Right lobe of liver (tissue), 4 donors: ENCODE measurements around the gene SLC2A10.

Experiments used
- POLR2A ChIP-seq: fragments of 450-650 bp; IDR thresholded peaks from one replicate; pipeline ENCODE4 v1.6.1; 2017; ENCODE audit warnings: antibody characterized with exemption, mild to moderate bottlenecking
- TF ChIP-seq, protein P1 (sequence below), 4 donors: fragments of 200-600 bp in 3 of 4; fragments of 450-650 bp in 1 of 4; IDR thresholded peaks; one replicate each; pipeline versions ENCODE4 v1.5.1 to v1.8.0; 2016 to 2022; ENCODE audit warnings: antibody characterized with exemption in 4 of 4, mild to moderate bottlenecking in 2 of 4
- donor health status: DM: no; HTN: no; CAD: no.
- donor health status: DM: no; HTN: no; CAD: no.
- donor health status: DM: no; HTN: yes; CAD: no.

DNA sequence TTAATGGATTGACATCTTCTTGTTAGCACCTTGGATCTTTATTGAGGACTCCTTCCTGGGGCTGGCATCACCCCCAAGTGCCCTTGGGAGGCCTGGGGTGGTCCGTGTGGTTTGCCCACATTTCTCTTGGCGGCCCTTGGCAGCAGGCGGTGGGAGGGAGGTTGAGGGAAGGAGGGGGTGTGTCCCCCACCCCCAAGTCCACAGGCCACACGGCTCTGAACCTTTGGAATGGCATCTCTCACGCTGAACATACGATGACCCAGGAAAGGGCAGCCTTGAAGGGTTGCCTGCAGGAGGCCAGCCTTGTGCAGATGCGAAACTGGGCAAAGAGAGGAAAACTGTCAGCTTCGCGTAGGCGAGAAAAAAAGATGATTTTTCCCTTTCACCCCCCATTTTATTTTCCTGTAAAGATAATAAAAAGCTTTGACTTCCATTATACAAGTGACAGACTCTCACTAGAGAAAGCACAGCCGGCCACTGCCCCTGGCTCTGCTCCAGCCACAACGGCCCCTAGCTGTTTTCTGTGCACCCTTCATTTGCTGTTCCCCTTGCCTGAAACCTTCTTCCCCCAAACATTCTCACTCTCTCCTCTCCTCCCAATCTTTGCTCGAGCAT lies 56.2 kb downstream of the SLC2A10 start:
- TF ChIP-seq POLR2A = no peak
- TF ChIP-seq, protein P1, sequence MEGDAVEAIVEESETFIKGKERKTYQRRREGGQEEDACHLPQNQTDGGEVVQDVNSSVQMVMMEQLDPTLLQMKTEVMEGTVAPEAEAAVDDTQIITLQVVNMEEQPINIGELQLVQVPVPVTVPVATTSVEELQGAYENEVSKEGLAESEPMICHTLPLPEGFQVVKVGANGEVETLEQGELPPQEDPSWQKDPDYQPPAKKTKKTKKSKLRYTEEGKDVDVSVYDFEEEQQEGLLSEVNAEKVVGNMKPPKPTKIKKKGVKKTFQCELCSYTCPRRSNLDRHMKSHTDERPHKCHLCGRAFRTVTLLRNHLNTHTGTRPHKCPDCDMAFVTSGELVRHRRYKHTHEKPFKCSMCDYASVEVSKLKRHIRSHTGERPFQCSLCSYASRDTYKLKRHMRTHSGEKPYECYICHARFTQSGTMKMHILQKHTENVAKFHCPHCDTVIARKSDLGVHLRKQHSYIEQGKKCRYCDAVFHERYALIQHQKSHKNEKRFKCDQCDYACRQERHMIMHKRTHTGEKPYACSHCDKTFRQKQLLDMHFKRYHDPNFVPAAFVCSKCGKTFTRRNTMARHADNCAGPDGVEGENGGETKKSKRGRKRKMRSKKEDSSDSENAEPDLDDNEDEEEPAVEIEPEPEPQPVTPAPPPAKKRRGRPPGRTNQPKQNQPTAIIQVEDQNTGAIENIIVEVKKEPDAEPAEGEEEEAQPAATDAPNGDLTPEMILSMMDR (IDR thresholded peaks at IDR 0.05) = no peak
